ENCODE data around the gene CSPG4.
A peak's percentile ranks its signal among the peaks of the same experiment; 100 is the strongest.

CSPG4 gene

DNA sequence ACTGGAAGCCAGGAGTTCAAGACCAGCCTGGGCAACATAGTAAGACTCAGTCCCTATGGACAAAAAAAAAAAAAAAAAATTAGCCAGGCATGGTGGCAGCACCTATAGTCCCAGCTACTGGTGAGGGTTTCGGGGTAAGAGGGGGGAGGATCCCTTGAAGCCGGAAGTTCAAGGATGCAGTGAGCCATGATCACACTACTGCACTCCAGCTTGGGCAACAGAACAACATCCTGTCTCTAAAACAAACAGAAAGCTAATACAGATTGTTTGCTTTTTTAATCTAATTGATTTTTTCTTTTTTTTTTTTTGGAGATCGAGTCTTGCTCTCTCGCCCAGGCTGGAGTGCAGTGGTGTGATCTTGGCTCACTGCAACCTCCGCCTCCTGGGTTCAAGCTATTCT, 71.0 kb downstream of the CSPG4 start:
- peaks cover 9% of the 10 kb centered on the region for H3F3A ChIP-seq (ENCODE audit: control insufficient read depth, insufficient read depth)
- H3K4me1 ChIP-seq (ENCODE audit: control insufficient read depth, low read length) = peaks cover 33% of the 10 kb centered on the region
- no peaks in the 10 kb centered on the region for H3K9me3 ChIP-seq (ENCODE audit: control insufficient read depth, insufficient read depth, low read length)
- H4K20me1 ChIP-seq (ENCODE audit: control insufficient read depth, insufficient read depth, low read depth, low read length) = peaks cover 22% of the 10 kb centered on the region
- peaks cover 11% of the 10 kb centered on the region for H3K27me3 ChIP-seq (ENCODE audit: control insufficient read depth, low read length)
- TF ChIP-seq EZH2phosphoT487 (IDR thresholded peaks at IDR 0.05; ENCODE audit: borderline replicate concordance, low read length) = no peak
- TF ChIP-seq, protein P1, sequence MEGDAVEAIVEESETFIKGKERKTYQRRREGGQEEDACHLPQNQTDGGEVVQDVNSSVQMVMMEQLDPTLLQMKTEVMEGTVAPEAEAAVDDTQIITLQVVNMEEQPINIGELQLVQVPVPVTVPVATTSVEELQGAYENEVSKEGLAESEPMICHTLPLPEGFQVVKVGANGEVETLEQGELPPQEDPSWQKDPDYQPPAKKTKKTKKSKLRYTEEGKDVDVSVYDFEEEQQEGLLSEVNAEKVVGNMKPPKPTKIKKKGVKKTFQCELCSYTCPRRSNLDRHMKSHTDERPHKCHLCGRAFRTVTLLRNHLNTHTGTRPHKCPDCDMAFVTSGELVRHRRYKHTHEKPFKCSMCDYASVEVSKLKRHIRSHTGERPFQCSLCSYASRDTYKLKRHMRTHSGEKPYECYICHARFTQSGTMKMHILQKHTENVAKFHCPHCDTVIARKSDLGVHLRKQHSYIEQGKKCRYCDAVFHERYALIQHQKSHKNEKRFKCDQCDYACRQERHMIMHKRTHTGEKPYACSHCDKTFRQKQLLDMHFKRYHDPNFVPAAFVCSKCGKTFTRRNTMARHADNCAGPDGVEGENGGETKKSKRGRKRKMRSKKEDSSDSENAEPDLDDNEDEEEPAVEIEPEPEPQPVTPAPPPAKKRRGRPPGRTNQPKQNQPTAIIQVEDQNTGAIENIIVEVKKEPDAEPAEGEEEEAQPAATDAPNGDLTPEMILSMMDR (IDR thresholded peaks at IDR 0.05; ENCODE audit: low read depth, low read length, poor library complexity, severe bottlenecking) = no peak
- H3K4me3 ChIP-seq (ENCODE audit: low read length) = 0 out of 2 replicates have a peak overlapping the region, but pooled peaks have one; percentile 29
- H3K27ac ChIP-seq (ENCODE audit: low read depth, low read length) = peak overlapping the region; percentile 9; the same call in 1 of the 2 replicates
- H3K79me2 ChIP-seq (ENCODE audit: control insufficient read depth, low read length) = peaks cover 36% of the 10 kb centered on the region
- H3K4me2 ChIP-seq (ENCODE audit: low read length) = peak overlapping the region; percentile 46
- H3K36me3 ChIP-seq (ENCODE audit: control insufficient read depth, low read length) = peaks cover 34% of the 10 kb centered on the region
- no peaks in the 10 kb centered on the region for H3K9me2 ChIP-seq (replicated peaks; ENCODE audit: control insufficient read depth, low read length)

GRCh38 chr15:75641179-75641503, 71.5 kb downstream of the CSPG4 start:
- Histone ChIP-seq H3K27ac (ENCODE audit: low read depth, low read length) (peak overlapping the region; percentile 78), H3K79me2 (ENCODE audit: control insufficient read depth, low read length) (peaks cover 39% of the 10 kb centered on the region), H4K20me1 (ENCODE audit: control insufficient read depth, insufficient read depth, low read depth, low read length) (peaks cover 22% of the 10 kb centered on the region), H3F3A (ENCODE audit: control insufficient read depth, insufficient read depth) (peaks cover 9% of the 10 kb centered on the region), H3K36me3 (ENCODE audit: control insufficient read depth, low read length) (peaks cover 34% of the 10 kb centered on the region), H3K9me2 (replicated peaks; ENCODE audit: control insufficient read depth, low read length) (no peaks in the 10 kb centered on the region), H3K4me2 (ENCODE audit: low read length) (peak overlapping the region; percentile 96), H3K4me1 (ENCODE audit: control insufficient read depth, low read length) (peaks cover 33% of the 10 kb centered on the region), H3K27me3 (ENCODE audit: control insufficient read depth, low read length) (peaks cover 6% of the 10 kb centered on the region), H3K4me3 (ENCODE audit: low read length) (peak overlapping the region; percentile 99), H3K9me3 (ENCODE audit: control insufficient read depth, insufficient read depth, low read length) (no peaks in the 10 kb centered on the region)
- no peak for TF ChIP-seq EZH2phosphoT487 (IDR thresholded peaks at IDR 0.05; ENCODE audit: borderline replicate concordance, low read length)
- TF ChIP-seq, protein P1 (IDR thresholded peaks at IDR 0.05; ENCODE audit: low read depth, low read length, poor library complexity, severe bottlenecking) = no peak

- Histone ChIP-seq H3K9me3 (ENCODE audit: control insufficient read depth, insufficient read depth, low read length) (no peaks in the 10 kb centered on the region), H3K27ac (ENCODE audit: low read depth, low read length) (peak overlapping the region; percentile 78), H3K4me3 (ENCODE audit: low read length) (peak overlapping the region; percentile 99), H3K4me2 (ENCODE audit: low read length) (peak overlapping the region; percentile 96), H3K27me3 (ENCODE audit: control insufficient read depth, low read length) (peaks cover 3% of the 10 kb centered on the region; the same call in 1 of the 2 replicates), H3K4me1 (ENCODE audit: control insufficient read depth, low read length) (peaks cover 33% of the 10 kb centered on the region), H3K79me2 (ENCODE audit: control insufficient read depth, low read length) (peaks cover 44% of the 10 kb centered on the region), H3K36me3 (ENCODE audit: control insufficient read depth, low read length) (peaks cover 34% of the 10 kb centered on the region), H4K20me1 (ENCODE audit: control insufficient read depth, insufficient read depth, low read depth, low read length) (peaks cover 22% of the 10 kb centered on the region), H3K9me2 (replicated peaks; ENCODE audit: control insufficient read depth, low read length) (no peaks in the 10 kb centered on the region), H3F3A (ENCODE audit: control insufficient read depth, insufficient read depth) (peaks cover 9% of the 10 kb centered on the region)
- no peak for TF ChIP-seq EZH2phosphoT487 (IDR thresholded peaks at IDR 0.05; ENCODE audit: borderline replicate concordance, low read length)
- TF ChIP-seq, protein P1 (IDR thresholded peaks at IDR 0.05; ENCODE audit: low read depth, low read length, poor library complexity, severe bottlenecking) = peak; percentile 64
Observed at GRCh38 chr15:75640483-75641178, 72.0 kb downstream of the CSPG4 start.
